IPS-18c (cell line): ENCODE results near the gene ENPEP.
"Not testable (repeated sequence)": the region's sequence is repeated elsewhere in the genome, so short reads cannot be mapped to it uniquely, and the experiment has no call there.

Experiments
- H3K4me3 ChIP-seq: 2 replicates; pipeline ENCODE4 v1.7.0; 2013; ENCODE audit warnings: low read depth, mild to moderate bottlenecking, low read length, moderate library complexity; ENCODE audit not compliant: insufficient read depth
- H3K9me3 ChIP-seq: one replicate; pipeline ENCODE4 v1.6.1; 2013; ENCODE audit warnings: mild to moderate bottlenecking, low read length, moderate library complexity; ENCODE audit not compliant: control insufficient read depth, insufficient read depth

The ENPEP gene

DNA sequence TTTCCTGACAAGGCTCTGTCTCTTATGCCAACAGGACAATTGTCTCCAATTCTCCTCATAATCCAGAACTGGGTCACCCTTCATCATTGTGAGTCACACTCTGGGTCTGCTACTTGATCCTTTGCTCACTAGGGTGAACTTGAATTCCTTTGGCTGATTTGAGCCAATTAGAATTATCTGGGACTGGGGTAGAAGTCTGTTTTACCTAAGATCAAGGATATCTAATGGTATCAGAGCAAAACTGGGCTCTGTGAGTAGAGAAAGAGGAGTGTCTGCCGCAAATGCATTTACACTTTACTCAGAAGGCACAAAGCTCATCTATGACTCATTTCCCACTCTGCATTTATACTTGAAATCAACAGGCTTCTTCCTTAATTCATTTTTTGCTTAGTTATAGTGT is 74.3 kb downstream of the ENPEP start:
- no peaks in the 10 kb centered on the region for H3K9me3 ChIP-seq
- no peak overlapping the region for H3K4me3 ChIP-seq

DNA sequence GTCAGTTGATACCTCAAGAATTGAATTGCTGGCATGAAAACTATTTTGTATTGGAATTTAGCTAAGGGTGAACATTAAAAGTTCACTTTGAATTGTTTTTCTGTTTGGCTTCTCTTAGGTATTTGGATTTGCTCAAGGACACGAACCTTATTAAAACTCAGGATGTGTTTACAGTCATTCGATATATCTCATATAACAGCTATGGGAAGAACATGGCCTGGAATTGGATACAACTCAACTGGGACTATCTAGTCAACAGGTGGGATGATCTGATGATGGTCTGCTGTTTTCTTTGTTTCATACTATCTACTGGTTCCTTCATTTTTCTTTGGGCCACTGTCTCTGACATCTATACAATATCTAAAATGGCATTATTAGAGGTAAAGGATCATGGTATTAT is 77.2 kb downstream of the ENPEP start:
- no peaks in the 10 kb centered on the region for H3K9me3 ChIP-seq
- H3K4me3 ChIP-seq, result no peak overlapping the region

GRCh38 chr4:110567214-110567613 is 91.3 kb downstream of the ENPEP start:
- H3K9me3 ChIP-seq, result no peaks in the 10 kb centered on the region
- H3K4me3 ChIP-seq, result no peak overlapping the region

DNA sequence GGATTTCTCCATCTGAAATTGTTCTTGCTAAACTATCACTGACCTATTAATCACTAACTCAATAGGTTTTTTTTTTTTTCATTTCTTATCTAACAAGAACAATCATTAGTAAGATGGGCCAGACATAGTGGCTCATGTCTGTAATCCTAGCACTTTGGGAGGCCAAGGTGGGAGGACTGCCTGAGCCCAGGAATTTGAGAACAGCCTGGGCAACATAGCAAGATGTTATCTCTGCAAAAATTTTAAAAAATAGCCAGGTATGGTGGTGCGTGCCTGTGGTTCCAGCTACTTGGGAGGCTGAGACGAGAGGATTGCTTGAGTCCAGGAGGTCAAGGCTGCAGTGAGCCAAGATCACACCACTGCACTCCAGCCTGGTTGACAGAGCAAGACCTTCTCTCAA is 100.7 kb downstream of the ENPEP start:
- not testable (repeated sequence) for H3K4me3 ChIP-seq, H3K9me3 ChIP-seq

DNA sequence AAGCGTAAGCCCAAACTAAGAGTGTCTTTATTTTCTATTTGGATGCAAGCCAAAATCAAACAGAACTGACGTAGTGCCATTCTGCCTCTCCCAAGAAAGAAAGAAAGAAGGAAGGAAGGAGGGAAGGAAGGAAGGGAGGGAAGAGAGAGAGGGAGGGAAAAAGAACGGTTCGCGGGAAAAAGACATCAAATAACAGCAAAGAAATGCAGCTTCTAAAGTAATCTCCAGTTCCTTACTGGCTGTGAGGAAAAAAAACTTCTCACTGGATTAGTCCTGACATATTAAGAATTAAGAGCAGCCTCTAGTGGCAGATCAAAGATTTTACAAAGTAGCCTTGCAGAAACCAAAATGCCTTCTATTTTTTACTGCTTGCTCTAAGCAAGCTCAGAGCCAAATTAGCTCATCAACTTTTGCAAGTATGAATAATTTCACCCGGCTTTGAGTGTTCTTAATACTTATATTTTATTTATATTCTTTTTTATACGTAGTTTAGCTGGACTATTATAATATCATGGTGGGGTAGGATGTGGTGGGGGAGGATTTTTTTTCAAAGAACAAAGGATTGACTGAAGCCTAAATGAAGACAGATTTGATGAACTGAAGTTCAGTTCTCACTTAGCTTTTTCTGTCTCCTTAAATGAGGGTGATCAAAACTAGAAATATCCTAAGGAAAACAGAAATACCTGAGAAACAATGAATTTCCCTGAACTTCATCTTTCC is 110.3 kb downstream of the ENPEP start:
- no peak overlapping the region for H3K4me3 ChIP-seq

DNA sequence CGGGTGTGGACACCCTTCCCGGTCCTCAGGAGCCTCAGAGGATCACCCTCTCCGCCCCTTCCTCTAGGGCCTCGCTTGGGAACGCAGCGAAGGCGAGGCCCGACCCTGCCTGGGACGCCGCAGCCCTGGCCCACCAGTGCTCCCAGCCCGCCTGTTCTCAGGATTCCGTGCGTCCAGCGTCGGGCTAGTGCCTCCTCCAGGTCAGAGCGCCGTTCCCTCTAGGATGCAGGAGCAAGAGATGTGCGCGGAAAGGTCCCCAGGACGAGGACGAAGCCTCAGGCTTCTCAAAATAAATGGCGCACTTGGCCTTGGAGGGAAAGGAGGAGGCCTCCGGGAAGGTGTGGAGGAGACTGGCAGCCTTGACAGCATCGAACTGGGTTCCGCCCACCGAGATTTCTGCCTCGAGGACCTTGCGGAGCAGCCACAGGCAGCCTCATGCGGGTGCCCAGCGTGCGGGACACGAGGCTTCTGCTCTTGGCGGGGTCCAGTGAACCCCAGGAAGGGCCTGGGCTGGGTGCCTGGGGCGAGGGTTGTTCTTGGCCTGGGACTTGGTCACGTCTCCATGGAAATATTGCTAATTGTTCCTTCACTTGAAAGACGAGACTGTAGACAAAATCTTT is 111.8 kb downstream of the ENPEP start:
- H3K4me3 ChIP-seq, result no peak overlapping the region

More for the DNA sequence above, 110.3 kb downstream of the ENPEP start:
- no peaks in the 10 kb centered on the region for H3K9me3 ChIP-seq

GRCh38 chr4:110589297-110589696 is 113.3 kb downstream of the ENPEP start:
- H3K4me3 ChIP-seq, result no peak overlapping the region
- no peaks in the 10 kb centered on the region for H3K9me3 ChIP-seq

More for the DNA sequence above, 111.8 kb downstream of the ENPEP start:
- H3K9me3 ChIP-seq, result no peaks in the 10 kb centered on the region

DNA sequence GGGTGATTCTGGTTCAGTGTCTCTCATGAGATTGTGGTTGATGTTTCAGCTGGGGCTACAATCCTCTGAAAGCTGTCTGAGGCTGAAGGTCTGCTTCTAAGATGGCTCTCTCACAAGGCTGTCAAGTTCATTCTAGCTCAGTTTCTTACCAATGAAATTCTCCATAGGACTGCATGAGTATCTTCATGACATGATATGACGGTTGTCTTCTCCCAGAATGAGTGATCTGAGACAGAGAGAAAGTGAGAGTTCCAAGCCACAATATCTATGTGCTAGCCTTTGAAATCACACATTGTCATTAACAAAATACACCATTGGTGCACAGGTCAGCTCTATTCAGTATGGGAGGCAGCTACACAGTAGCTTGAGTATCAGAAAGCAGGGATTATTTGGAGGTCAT is 119.6 kb downstream of the ENPEP start:
- Histone ChIP-seq H3K9me3 (no peaks in the 10 kb centered on the region), H3K4me3 (no peak overlapping the region)

- H3K9me3 ChIP-seq, result no peaks in the 10 kb centered on the region
- H3K4me3 ChIP-seq, result no peak overlapping the region
These were observed 120.5 kb downstream of the ENPEP start for GRCh38 chr4:110596431-110596830.

DNA sequence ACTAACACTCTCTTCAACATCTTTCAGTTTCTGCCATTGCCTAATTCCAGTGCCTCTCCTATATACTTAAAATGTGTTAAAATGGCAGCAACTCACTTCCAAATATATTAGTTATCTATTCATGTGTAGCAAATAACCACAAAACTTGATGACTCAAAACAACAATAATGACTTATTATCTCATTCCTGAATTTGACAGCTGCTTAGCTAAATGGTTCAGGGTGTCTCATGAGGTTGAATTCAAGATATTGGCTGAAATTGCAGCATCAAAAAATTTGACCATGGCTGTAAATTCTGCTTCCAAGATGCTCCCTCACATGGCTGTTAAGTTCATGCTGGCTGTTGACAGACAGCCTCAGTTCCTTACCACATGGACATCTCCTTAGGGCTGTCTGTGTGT is 121.6 kb downstream of the ENPEP start:
- Histone ChIP-seq H3K9me3 (no peaks in the 10 kb centered on the region), H3K4me3 (no peak overlapping the region)

DNA sequence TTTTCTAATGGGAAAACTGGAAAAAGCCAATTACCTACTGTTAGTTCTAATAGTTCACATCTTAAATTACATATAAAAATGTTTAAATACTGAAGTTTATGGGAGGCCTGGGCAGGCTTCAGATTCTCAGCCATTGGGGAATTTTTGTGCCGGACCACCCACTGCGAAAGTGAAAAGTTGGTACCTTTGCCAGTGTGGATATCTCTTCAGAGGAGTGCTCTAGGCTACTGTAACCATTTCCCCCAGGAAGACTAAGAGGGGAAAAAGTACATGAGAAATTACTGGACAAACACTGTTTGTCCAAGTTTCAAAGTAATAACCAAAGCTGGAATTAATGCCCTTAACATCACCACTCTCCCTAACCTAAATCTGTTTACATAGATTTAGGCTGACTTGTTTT is 126.1 kb downstream of the ENPEP start:
- H3K4me3 ChIP-seq, result no peak overlapping the region

GRCh38 chr4:110605077-110605476 is 129.1 kb downstream of the ENPEP start:
- Histone ChIP-seq H3K9me3 (no peaks in the 10 kb centered on the region), H3K4me3 (no peak overlapping the region)

More for the DNA sequence above, 126.1 kb downstream of the ENPEP start:
- H3K9me3 ChIP-seq, result no peaks in the 10 kb centered on the region

- H3K4me3 ChIP-seq, result no peak overlapping the region
- H3K9me3 ChIP-seq, result peaks cover 2% of the 10 kb centered on the region
These were observed 133.2 kb downstream of the ENPEP start for GRCh38 chr4:110609044-110609750.

GRCh38 chr4:110610620-110610939 is 134.6 kb downstream of the ENPEP start:
- Histone ChIP-seq H3K9me3 (peaks cover 2% of the 10 kb centered on the region), H3K4me3 (no peak overlapping the region)

- Histone ChIP-seq H3K4me3 (no peak overlapping the region; the same call in 1 of the 2 replicates), H3K9me3 (peaks cover 2% of the 10 kb centered on the region)
These were observed 135.2 kb downstream of the ENPEP start for GRCh38 chr4:110610940-110611831.

DNA sequence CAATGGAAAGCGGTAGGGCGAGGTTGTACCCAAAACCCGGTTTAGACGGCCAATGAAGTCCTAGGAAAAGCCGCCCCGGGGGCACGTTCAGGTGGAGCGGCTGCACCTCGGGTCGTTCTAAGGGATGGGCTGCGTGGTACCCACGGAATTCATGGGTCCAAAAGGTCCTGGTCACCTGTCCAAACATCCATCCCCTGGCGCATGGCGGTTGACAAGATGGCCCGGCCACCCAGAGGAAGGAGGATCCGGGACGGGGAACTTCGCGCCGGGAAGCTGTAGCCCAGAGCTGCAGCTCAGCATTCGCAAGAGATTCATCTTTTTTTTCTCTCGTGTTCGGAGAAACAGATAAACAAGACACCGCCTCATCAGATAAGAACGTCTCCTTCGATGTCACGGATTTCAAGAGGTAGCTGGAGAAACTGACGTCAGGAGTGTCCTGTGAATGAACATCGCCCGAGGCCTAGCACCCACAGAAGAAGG is 136.1 kb downstream of the ENPEP start:
- peaks cover 2% of the 10 kb centered on the region for H3K9me3 ChIP-seq
- H3K4me3 ChIP-seq, result no peak overlapping the region

- peaks cover 2% of the 10 kb centered on the region for H3K9me3 ChIP-seq
- no peak overlapping the region for H3K4me3 ChIP-seq
These were observed 136.8 kb downstream of the ENPEP start for GRCh38 chr4:110612631-110613269.
